ENCODE data around the gene NDUFS4. TPM values are rescaled to one million over a fixed set of nuclear protein-coding genes. Genes with fewer than 3 reads are reported as not detected.

NDUFS4 gene
- total RNA-seq, 4 donors from 2014 or later: 78.5 to 120 (median 90.3) TPM

DNA sequence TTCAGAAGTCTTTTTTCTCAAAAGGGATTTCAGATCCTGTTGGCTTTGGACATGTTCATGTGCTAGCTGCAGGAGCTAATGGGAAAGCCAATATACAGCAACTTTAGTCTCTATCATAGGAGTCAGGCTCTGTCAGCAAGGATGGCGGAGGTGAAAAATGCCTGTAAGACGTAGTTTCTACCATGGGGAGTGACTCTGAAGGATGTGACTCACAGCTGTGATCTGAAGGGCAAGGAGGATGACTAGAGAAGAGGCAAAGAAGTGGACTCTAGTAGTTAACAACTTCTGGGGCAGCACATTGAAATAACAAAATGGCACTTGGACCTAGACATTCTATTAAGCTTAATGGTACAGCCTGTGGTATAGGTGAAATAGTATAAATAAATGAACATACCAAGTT, 3.1 kb upstream of the NDUFS4 start:
- H3K9me3 ChIP-seq: no peaks in the 10 kb centered on the region
- H3K4me1 ChIP-seq: peaks cover 13 to 18% (median 14%) of the 10 kb centered on the region in 4 donors
- H3K27me3 ChIP-seq: peaks cover 0 to 5% (median 0%) of the 10 kb centered on the region in 4 donors
- no peak overlapping the region for H3K4me3 ChIP-seq
- H3K27ac ChIP-seq (replicated peaks in 1 of 4): no peak overlapping the region
- intact Hi-C loops (cut with DNase I): no loop called here
- DNase-seq (ENCODE audit: extremely low spot score): no peak
- no peaks in the 10 kb centered on the region for H3K36me3 ChIP-seq
- no peak for TF ChIP-seq POLR2AphosphoS5 (IDR thresholded peaks at IDR 0.05)
- no peak for TF ChIP-seq POLR2A (IDR thresholded peaks at IDR 0.05; ENCODE audit: low read depth)
- TF ChIP-seq, protein P1, sequence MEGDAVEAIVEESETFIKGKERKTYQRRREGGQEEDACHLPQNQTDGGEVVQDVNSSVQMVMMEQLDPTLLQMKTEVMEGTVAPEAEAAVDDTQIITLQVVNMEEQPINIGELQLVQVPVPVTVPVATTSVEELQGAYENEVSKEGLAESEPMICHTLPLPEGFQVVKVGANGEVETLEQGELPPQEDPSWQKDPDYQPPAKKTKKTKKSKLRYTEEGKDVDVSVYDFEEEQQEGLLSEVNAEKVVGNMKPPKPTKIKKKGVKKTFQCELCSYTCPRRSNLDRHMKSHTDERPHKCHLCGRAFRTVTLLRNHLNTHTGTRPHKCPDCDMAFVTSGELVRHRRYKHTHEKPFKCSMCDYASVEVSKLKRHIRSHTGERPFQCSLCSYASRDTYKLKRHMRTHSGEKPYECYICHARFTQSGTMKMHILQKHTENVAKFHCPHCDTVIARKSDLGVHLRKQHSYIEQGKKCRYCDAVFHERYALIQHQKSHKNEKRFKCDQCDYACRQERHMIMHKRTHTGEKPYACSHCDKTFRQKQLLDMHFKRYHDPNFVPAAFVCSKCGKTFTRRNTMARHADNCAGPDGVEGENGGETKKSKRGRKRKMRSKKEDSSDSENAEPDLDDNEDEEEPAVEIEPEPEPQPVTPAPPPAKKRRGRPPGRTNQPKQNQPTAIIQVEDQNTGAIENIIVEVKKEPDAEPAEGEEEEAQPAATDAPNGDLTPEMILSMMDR (IDR thresholded peaks at IDR 0.05): no peak
- TF ChIP-seq EP300 (IDR thresholded peaks at IDR 0.05): no peak
- 97% methylated on average over 2 of the region's 2 CpGs for WGBS

DNA sequence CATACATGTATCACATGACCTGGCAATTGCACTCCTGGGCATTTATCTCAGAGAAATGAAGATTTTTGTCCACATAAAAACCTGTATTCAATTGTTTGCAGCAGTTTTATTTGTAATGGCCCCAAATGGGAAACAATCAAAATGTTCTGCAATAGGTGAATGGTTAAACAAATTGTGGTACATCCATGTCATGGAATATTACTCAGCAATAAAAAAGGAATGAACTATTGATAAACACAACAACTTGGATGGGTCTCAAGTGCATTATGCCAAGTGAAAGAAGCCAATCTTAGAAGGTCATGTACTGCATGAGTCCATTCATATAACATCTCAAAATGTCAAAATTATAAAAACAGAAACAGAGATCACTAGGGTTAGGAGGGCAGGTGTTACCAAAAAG, 1.5 kb upstream of the NDUFS4 start:
- DNase-seq (ENCODE audit: extremely low spot score): no peak
- Histone ChIP-seq H3K4me3 (no peak overlapping the region), H3K27me3 (peaks cover 0 to 4% (median 0%) of the 10 kb centered on the region in 4 donors), H3K36me3 (no peaks in the 10 kb centered on the region), H3K27ac (replicated peaks in 1 of 4) (no peak overlapping the region), H3K9me3 (no peaks in the 10 kb centered on the region), H3K4me1 (peaks cover 19 to 31% (median 29%) of the 10 kb centered on the region in 4 donors)
- intact Hi-C loops (cut with DNase I): no loop called here
- TF ChIP-seq, protein P1 (IDR thresholded peaks at IDR 0.05): no peak
- TF ChIP-seq POLR2AphosphoS5 (IDR thresholded peaks at IDR 0.05): no peak
- no peak for TF ChIP-seq POLR2A (IDR thresholded peaks at IDR 0.05; ENCODE audit: low read depth)
- TF ChIP-seq EP300 (IDR thresholded peaks at IDR 0.05): no peak

DNA sequence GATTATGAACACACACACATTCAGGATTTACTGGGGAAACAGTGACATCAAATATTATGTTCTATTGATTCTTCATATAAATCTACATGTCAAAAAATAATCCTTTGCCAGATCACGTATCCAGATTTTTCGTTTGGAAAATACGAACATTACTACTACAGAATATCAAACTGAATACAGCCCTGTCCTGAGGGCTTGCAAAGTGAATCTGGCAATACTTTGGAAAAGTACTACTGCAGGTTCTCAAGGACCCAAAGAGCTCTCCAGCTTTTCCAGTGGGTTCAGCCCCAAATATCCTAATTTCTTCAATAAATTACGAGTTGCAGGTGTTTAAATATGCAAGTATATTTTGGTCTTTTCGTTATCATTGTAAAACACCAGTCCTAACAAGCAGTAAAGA, 411 bp upstream of the NDUFS4 start:
- Histone ChIP-seq H3K4me3 (peak overlapping the region; percentile 71 to 81 (median 76)), H3K27ac (replicated peaks in 1 of 4) (peak overlapping the region; percentile 80 to 87 (median 84)), H3K4me1 (peaks cover 25 to 42% (median 40%) of the 10 kb centered on the region in 4 donors), H3K36me3 (no peaks in the 10 kb centered on the region), H3K9me3 (no peaks in the 10 kb centered on the region), H3K27me3 (no peaks in the 10 kb centered on the region)
- intact Hi-C loops (cut with DNase I): no loop called here
- no peak for TF ChIP-seq POLR2A (IDR thresholded peaks at IDR 0.05; ENCODE audit: low read depth)
- no peak for TF ChIP-seq EP300 (IDR thresholded peaks at IDR 0.05)
- TF ChIP-seq, protein P1 (IDR thresholded peaks at IDR 0.05): no peak
- no peak for TF ChIP-seq POLR2AphosphoS5 (IDR thresholded peaks at IDR 0.05)
- DNase-seq (ENCODE audit: extremely low spot score): no peak
- 21% methylated on average over 5 of the region's 5 CpGs for WGBS

DNA sequence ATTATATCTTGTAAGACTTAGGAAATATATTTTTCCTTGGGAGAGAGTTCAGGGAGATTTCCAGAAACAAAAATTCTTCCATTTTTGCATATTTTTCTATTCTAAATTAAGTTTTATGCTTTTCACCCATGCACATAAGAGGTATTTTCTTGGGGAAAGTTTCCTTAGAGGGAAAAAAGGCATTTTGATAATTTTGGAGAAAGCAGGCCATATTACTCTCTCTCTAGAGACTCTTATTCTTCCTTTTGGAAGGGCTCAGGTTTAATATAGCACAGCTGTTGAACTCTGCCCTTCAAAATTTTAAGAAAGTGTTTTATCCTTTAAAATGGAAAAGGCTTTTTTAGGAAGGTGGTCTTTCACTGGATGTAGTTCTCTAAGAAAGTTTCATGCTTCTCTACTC, 8.0 kb downstream of the NDUFS4 start:
- Histone ChIP-seq H3K9me3 (no peaks in the 10 kb centered on the region), H3K36me3 (no peaks in the 10 kb centered on the region), H3K4me1 (peaks cover 19 to 48% (median 43%) of the 10 kb centered on the region in 4 donors), H3K4me3 (no peak overlapping the region), H3K27me3 (no peaks in the 10 kb centered on the region), H3K27ac (replicated peaks in 1 of 4) (no peak overlapping the region)
- no peak for TF ChIP-seq POLR2AphosphoS5 (IDR thresholded peaks at IDR 0.05)
- no peak for TF ChIP-seq POLR2A (IDR thresholded peaks at IDR 0.05; ENCODE audit: low read depth)
- TF ChIP-seq, protein P1 (IDR thresholded peaks at IDR 0.05): no peak
- no peak for TF ChIP-seq EP300 (IDR thresholded peaks at IDR 0.05)
- no peak for DNase-seq (ENCODE audit: extremely low spot score)
- intact Hi-C loops (cut with DNase I): no loop called here

DNA sequence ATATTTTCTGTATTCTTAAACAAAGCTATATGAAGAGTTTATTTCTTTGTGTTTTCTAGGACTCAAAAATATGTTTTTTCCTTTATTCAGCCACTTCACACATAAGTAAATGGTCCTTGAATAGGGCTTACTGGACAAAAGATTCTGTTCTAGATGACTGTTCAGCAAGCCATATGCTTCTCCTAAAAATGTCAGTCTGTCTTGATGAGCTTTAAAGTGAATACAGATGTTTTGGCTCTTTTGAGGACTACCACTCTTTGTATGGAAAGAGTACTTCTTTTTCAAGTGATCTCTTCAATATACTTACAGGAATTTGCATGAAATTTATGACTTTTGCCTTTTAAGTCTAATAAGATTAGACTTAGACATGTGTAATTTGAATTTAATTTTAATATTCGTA, 8.4 kb downstream of the NDUFS4 start:
- H3K9me3 ChIP-seq: no peaks in the 10 kb centered on the region
- peaks cover 18 to 46% (median 38%) of the 10 kb centered on the region in 4 donors for H3K4me1 ChIP-seq
- H3K27ac ChIP-seq (replicated peaks in 1 of 4): no peak overlapping the region
- H3K27me3 ChIP-seq: no peaks in the 10 kb centered on the region
- TF ChIP-seq EP300 (IDR thresholded peaks at IDR 0.05) (no peak), POLR2A (IDR thresholded peaks at IDR 0.05; ENCODE audit: low read depth) (no peak), POLR2AphosphoS5 (IDR thresholded peaks at IDR 0.05) (no peak)
- TF ChIP-seq, protein P1 (IDR thresholded peaks at IDR 0.05): no peak
- H3K36me3 ChIP-seq: no peaks in the 10 kb centered on the region
- no peak overlapping the region for H3K4me3 ChIP-seq
- no peak for DNase-seq (ENCODE audit: extremely low spot score)
- 84% methylated on average over 1 of the region's 1 CpG for WGBS
- intact Hi-C loops (cut with DNase I): no loop called here

Measured in esophagus muscularis mucosa (tissue), 4 donors.